ENCODE measurements around the gene VWA2. TPM values are rescaled to one million over a fixed set of nuclear protein-coding genes. Genes with fewer than 3 reads are reported as not detected.

The VWA2 gene
- total RNA-seq, 1 experiment from 2014 or later, result not detected

DNA sequence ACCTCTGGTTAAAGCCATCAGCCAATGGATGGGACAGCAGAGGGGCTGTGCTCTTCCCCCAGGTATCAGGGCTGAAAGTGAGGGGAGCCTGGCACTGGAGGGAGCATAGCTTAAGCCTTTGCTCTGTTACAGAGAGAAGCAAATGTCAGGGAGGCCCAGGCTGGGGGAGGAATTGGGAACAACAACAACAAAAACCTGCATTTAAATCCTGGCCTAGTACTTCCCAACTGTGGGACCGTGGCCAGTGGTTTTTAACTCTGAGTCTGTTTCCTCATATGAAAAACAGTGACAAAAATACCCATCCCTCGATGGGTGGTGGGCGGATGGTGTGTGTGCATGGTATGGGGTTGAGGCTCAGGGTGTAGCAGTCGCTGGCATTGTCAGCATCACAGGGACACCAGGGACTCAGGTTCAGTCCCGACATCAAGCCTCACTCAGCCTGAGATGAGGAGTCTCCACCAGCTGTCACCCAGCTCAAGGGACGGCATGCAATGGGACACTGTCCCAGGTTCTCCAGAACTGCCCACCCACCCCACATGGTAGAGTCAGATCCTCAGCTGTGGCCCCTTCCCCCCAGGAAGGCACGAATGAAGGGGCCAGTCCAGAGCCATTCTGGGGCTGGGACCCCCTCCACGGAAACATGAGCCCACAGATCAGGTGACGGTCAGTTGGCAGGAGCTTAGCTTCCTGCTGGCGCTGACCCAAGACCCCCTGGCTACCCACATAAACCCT is 90.7 kb downstream of the VWA2 start:
- Histone ChIP-seq H3K9me2 (ENCODE audit: insufficient read depth) (no peaks in the 10 kb centered on the region), H3K79me2 (ENCODE audit: insufficient read depth, low read length) (no peaks in the 10 kb centered on the region), H4K20me1 (ENCODE audit: insufficient read depth) (no peaks in the 10 kb centered on the region), H3K9me3 (ENCODE audit: control insufficient read depth in 1 of 2, insufficient read depth in 1 of 2, low read depth in 1 of 2, low read length in 2 of 2) (no peaks in the 10 kb centered on the region), H3K9ac (ENCODE audit: low read length) (no peak overlapping the region), H3K27ac (ENCODE audit: low read depth, low read length) (no peak overlapping the region), H3K4me1 (ENCODE audit: control insufficient read depth in 1 of 2, insufficient read depth in 2 of 2, low read length in 2 of 2) (no peaks in the 10 kb centered on the region), H3K27me3 (ENCODE audit: insufficient read depth, low read length) (peaks cover 74% of the 10 kb centered on the region), H3K36me3 (ENCODE audit: control insufficient read depth in 1 of 2, insufficient read depth in 2 of 2, low read length in 2 of 2) (no peaks in the 10 kb centered on the region), H3K4me3 (replicated peaks in 1 of 2; ENCODE audit: low read depth in 1 of 2, low read length in 2 of 2) (no peak overlapping the region), H3K4me2 (ENCODE audit: low read length) (no peak overlapping the region), H2AFZ (ENCODE audit: low read depth, low read length, poor library complexity, severe bottlenecking) (no peak overlapping the region)
- ChIA-PET POLR2A (no interaction called here), RAD21 (ENCODE audit: low non-redundant PET in 1 of 2, low total read pairs in 2 of 2, uncharacterized antibody in 2 of 2, unreplicated experiment in 2 of 2) (no interaction called here), CTCF (interaction anchor here (1.6 kb wide), 1 partner anchor 26 kb away, joined by 7 read pairs; no protein-coding TSS in a partner anchor)
- DNase-seq (ENCODE audit: low read depth, low spot score), result no peak
- ATAC-seq, result no peak
- BruUV-seq (replicated peaks), result no TSS peak
- intact Hi-C loops (cut with micrococcal nuclease), result no loop called here
- TF ChIP-seq, protein P1, sequence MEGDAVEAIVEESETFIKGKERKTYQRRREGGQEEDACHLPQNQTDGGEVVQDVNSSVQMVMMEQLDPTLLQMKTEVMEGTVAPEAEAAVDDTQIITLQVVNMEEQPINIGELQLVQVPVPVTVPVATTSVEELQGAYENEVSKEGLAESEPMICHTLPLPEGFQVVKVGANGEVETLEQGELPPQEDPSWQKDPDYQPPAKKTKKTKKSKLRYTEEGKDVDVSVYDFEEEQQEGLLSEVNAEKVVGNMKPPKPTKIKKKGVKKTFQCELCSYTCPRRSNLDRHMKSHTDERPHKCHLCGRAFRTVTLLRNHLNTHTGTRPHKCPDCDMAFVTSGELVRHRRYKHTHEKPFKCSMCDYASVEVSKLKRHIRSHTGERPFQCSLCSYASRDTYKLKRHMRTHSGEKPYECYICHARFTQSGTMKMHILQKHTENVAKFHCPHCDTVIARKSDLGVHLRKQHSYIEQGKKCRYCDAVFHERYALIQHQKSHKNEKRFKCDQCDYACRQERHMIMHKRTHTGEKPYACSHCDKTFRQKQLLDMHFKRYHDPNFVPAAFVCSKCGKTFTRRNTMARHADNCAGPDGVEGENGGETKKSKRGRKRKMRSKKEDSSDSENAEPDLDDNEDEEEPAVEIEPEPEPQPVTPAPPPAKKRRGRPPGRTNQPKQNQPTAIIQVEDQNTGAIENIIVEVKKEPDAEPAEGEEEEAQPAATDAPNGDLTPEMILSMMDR (IDR thresholded peaks at IDR 0.05 in 2 of 3, conservative IDR thresholded peaks at IDR 0.05 in 1 of 3; ENCODE audit: borderline replicate concordance in 1 of 3, insufficient read depth in 1 of 3, low read depth in 2 of 3, low read length in 2 of 3), result no peak
- TF ChIP-seq SIN3A (IDR thresholded peaks at IDR 0.05; ENCODE audit: low read depth) (no peak), POLR2A (IDR thresholded peaks at IDR 0.05; ENCODE audit: borderline replicate concordance, extremely low read depth, insufficient read depth, insufficient read length) (no peak), TCF7L2 (IDR thresholded peaks at IDR 0.05; ENCODE audit: borderline replicate concordance, extremely low read depth, insufficient read depth, insufficient read length) (no peak), SP1 (IDR thresholded peaks at IDR 0.05; ENCODE audit: low read depth) (no peak), ZBTB33 (IDR thresholded peaks at IDR 0.05; ENCODE audit: extremely low read depth, insufficient replicate concordance, low read length) (no peak), SRF (IDR thresholded peaks at IDR 0.05; ENCODE audit: low read depth) (no peak), ZFX (IDR thresholded peaks at IDR 0.05) (no peak), YY1 (IDR thresholded peaks at IDR 0.05; ENCODE audit: extremely low read depth, insufficient replicate concordance, low read depth, low read length) (no peak), ELF1 (IDR thresholded peaks at IDR 0.05; ENCODE audit: borderline replicate concordance, low read depth) (no peak)

All from HCT116 (cell line).